Central memory CD4-positive, alpha-beta T cell (primary cell): Measurements from ENCODE around the gene VPS13A.
A peak's percentile ranks its signal among the peaks of the same experiment; 100 is the strongest.
"Not testable (repeated sequence)": the region's sequence is repeated elsewhere in the genome, so short reads cannot be mapped to it uniquely, and the experiment has no call there.

Source experiments
- DNase-seq: peaks from one replicate; pipeline ENCODE4 v3.0.0; 2022

Gene VPS13A

GRCh38 chr9:77427256-77427927 is 250.1 kb downstream of the VPS13A start:
- DNase-seq: no peak

- no peak for DNase-seq
Measured at GRCh38 chr9:77429928-77430327, 252.6 kb downstream of the VPS13A start.

- DNase-seq: no peak
Measured at GRCh38 chr9:77432053-77432452, 254.7 kb downstream of the VPS13A start.

GRCh38 chr9:77433675-77434445 is 256.5 kb downstream of the VPS13A start:
- peak; percentile 19 for DNase-seq

- no peak for DNase-seq
Measured at GRCh38 chr9:77435277-77435676, 257.9 kb downstream of the VPS13A start.

- DNase-seq: no peak
Measured at GRCh38 chr9:77435688-77436087, 258.4 kb downstream of the VPS13A start.

- no peak for DNase-seq
Measured at GRCh38 chr9:77438653-77439052, 261.3 kb downstream of the VPS13A start.

- no peak for DNase-seq
Measured at GRCh38 chr9:77440057-77440456, 262.7 kb downstream of the VPS13A start.

- DNase-seq: not testable (repeated sequence)
Measured at GRCh38 chr9:77441124-77441523, 263.8 kb downstream of the VPS13A start.

- no peak for DNase-seq
Measured at GRCh38 chr9:77442436-77442835, 265.1 kb downstream of the VPS13A start.

- DNase-seq: no peak
Measured at GRCh38 chr9:77447646-77448045, 270.3 kb downstream of the VPS13A start.

- DNase-seq: no peak
Measured at GRCh38 chr9:77449240-77450084, 272.1 kb downstream of the VPS13A start.

GRCh38 chr9:77450085-77450475 is 272.7 kb downstream of the VPS13A start:
- no peak for DNase-seq

GRCh38 chr9:77451507-77451906 is 274.2 kb downstream of the VPS13A start:
- DNase-seq: no peak

GRCh38 chr9:77453825-77454647 is 276.7 kb downstream of the VPS13A start:
- no peak for DNase-seq

GRCh38 chr9:77454663-77455062 is 277.3 kb downstream of the VPS13A start:
- DNase-seq: no peak

- DNase-seq: no peak
Measured at GRCh38 chr9:77455312-77455927, 278.1 kb downstream of the VPS13A start.

- DNase-seq: peak; percentile 62
Measured at GRCh38 chr9:77456829-77457437, 279.6 kb downstream of the VPS13A start.

GRCh38 chr9:77457916-77458592 is 280.7 kb downstream of the VPS13A start:
- DNase-seq: peak; percentile 43

- DNase-seq: no peak
Measured at GRCh38 chr9:77460938-77461337, 283.6 kb downstream of the VPS13A start.

GRCh38 chr9:77462066-77462465 is 284.7 kb downstream of the VPS13A start:
- no peak for DNase-seq
